ENCODE results near the gene SLC29A1. TPM values are rescaled to one million over a fixed set of nuclear protein-coding genes. Genes with fewer than 3 reads are reported as not detected.

The SLC29A1 gene
- total and polyA plus RNA-seq, 7 donors, result 4.2 to 195 (median 147) TPM

- Histone ChIP-seq H3K9me3 (no peaks in the 10 kb centered on the region), H3K36me3 (no peaks in the 10 kb centered on the region), H3K27me3 (peaks cover 21 to 54% (median 47%) of the 10 kb centered on the region in 3 donors), H3K4me3 (no peak overlapping the region), H3K4me1 (peaks cover 0 to 29% (median 26%) of the 10 kb centered on the region in 4 donors), H3K27ac (no peak overlapping the region)
- intact Hi-C loops (cut with DNase I), result loop anchor here (1.0 kb wide), 1 partner anchor 70 kb away; no protein-coding TSS in a partner anchor
- DNase-seq, result no peak
- TF ChIP-seq EP300 (IDR thresholded peaks at IDR 0.05) (no peak), POLR2A (IDR thresholded peaks at IDR 0.05) (no peak), POLR2AphosphoS5 (IDR thresholded peaks at IDR 0.05) (peak in 2 of 4 donors; percentile 10 to 15)
- TF ChIP-seq, protein P1, sequence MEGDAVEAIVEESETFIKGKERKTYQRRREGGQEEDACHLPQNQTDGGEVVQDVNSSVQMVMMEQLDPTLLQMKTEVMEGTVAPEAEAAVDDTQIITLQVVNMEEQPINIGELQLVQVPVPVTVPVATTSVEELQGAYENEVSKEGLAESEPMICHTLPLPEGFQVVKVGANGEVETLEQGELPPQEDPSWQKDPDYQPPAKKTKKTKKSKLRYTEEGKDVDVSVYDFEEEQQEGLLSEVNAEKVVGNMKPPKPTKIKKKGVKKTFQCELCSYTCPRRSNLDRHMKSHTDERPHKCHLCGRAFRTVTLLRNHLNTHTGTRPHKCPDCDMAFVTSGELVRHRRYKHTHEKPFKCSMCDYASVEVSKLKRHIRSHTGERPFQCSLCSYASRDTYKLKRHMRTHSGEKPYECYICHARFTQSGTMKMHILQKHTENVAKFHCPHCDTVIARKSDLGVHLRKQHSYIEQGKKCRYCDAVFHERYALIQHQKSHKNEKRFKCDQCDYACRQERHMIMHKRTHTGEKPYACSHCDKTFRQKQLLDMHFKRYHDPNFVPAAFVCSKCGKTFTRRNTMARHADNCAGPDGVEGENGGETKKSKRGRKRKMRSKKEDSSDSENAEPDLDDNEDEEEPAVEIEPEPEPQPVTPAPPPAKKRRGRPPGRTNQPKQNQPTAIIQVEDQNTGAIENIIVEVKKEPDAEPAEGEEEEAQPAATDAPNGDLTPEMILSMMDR (IDR thresholded peaks at IDR 0.05), result peak; percentile 69 to 89 (median 82)
- WGBS, 2 donors, result 19 to 24% methylated on average over 5 of the region's 5 CpGs
Measured at GRCh38 chr6:44268095-44268628, 44.8 kb downstream of the SLC29A1 start.

DNA sequence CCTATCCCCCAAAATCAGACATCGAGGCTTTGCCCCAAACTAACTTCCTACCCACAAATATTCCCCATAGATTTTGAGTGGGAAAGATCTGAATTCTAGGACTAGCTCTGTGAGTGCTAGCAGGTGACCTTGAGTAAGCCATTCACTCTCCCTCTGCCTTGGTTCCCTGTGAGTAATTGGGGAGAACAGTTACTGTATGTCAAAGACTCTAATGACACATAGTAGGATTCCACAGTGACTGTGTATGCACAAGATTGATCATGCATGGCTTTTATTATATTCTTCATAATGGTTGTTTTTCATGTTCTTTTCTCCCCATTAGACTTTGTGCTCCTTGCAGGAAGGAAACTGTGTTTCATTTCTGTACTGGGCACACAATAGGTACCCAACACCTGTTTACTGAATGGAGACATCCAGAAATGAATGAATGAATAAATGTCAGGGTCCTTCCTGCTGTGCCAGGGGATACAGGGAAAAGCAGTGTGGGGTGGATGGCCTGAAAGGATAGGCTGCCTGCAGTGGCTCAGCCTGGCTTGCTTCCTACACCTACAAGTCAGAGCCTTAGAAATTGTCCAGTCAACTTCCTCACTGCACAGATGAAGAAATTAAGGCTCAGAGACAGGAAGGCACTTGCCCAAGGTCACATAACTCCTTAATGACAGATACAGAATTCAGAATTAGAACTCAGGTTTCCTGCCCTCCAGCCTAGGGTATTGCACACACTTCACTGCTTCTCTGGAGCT is 46.0 kb downstream of the SLC29A1 start:
- TF ChIP-seq, protein P1 (IDR thresholded peaks at IDR 0.05), result no peak
- TF ChIP-seq EP300 (IDR thresholded peaks at IDR 0.05) (no peak), POLR2A (IDR thresholded peaks at IDR 0.05) (no peak), POLR2AphosphoS5 (IDR thresholded peaks at IDR 0.05) (no peak)
- Histone ChIP-seq H3K27ac (no peak overlapping the region), H3K4me1 (peaks cover 0 to 17% (median 14%) of the 10 kb centered on the region in 4 donors), H3K27me3 (peaks cover 21 to 65% (median 58%) of the 10 kb centered on the region in 3 donors), H3K36me3 (no peaks in the 10 kb centered on the region), H3K4me3 (no peak overlapping the region), H3K9me3 (no peaks in the 10 kb centered on the region)
- DNase-seq, result no peak
- intact Hi-C loops (cut with DNase I), result no loop called here
- WGBS, 2 donors, result 66 to 75% methylated on average over 1 of the region's 1 CpG

- no peak for DNase-seq
Measured at GRCh38 chr6:44269921-44270525, 46.6 kb downstream of the SLC29A1 start, which contains the start of gene TMEM151B. Gene TMEM151B (plus strand): TSS chr6:44270450. CDS start chr6:44270743, 293 bp downstream.

GRCh38 chr6:44270526-44271405 is 47.4 kb downstream of the SLC29A1 start:
- TF ChIP-seq POLR2AphosphoS5 (IDR thresholded peaks at IDR 0.05), result no peak
- TF ChIP-seq EP300 (IDR thresholded peaks at IDR 0.05), result no peak
- DNase-seq, result no peak
- Histone ChIP-seq H3K9me3 (no peaks in the 10 kb centered on the region), H3K27me3 (peaks cover 23 to 79% (median 71%) of the 10 kb centered on the region in 3 donors), H3K36me3 (no peaks in the 10 kb centered on the region), H3K27ac (no peak overlapping the region), H3K4me1 (peaks cover 0 to 15% (median 9%) of the 10 kb centered on the region in 4 donors), H3K4me3 (peak overlapping the region in 3 of 4 donors; percentile 38 to 48 (median 48))
- intact Hi-C loops (cut with DNase I), result no loop called here
- WGBS, 2 donors, result 2% methylated on average over 90 of the region's 90 CpGs

More at GRCh38 chr6:44269921-44270525, 46.6 kb downstream of the SLC29A1 start, which contains the start of gene TMEM151B:
- Histone ChIP-seq H3K27me3 (peaks cover 21 to 71% (median 63%) of the 10 kb centered on the region in 3 donors), H3K27ac (no peak within 1 kb of the TSS), H3K9me3 (no peaks in the 10 kb centered on the region), H3K36me3 (no peaks in the 10 kb centered on the region), H3K4me3 (peak within 1 kb of the TSS in 3 of 4 donors; percentile 38 to 48 (median 48)), H3K4me1 (peaks cover 0 to 11% (median 7%) of the 10 kb centered on the region in 4 donors)
- intact Hi-C loops (cut with DNase I), result no loop called here
- WGBS, 2 donors, result 10 to 16% methylated on average over 29 of the region's 29 CpGs
- no peak for TF ChIP-seq POLR2A (IDR thresholded peaks at IDR 0.05)
- TF ChIP-seq POLR2AphosphoS5 (IDR thresholded peaks at IDR 0.05), result no peak
- TF ChIP-seq EP300 (IDR thresholded peaks at IDR 0.05), result no peak
- TF ChIP-seq, protein P1 (IDR thresholded peaks at IDR 0.05), result no peak
